ENCODE measurements around the gene EMID1.

- TF ChIP-seq RAD21 (IDR thresholded peaks at IDR 0.05; ENCODE audit: low read length), result no peak
- no peak for TF ChIP-seq CTCF (IDR thresholded peaks at IDR 0.05)
- no peak for TF ChIP-seq POLR2AphosphoS5 (IDR thresholded peaks at IDR 0.05; ENCODE audit: low read depth, low read length)
- no peak for TF ChIP-seq RFX5 (IDR thresholded peaks at IDR 0.05; ENCODE audit: low read length)
- TF ChIP-seq RCOR1 (IDR thresholded peaks at IDR 0.05; ENCODE audit: low read length), result no peak
- no peak for TF ChIP-seq EP300 (IDR thresholded peaks at IDR 0.05; ENCODE audit: borderline replicate concordance in 1 of 2, low read depth in 1 of 2, low read length in 1 of 2)
- TF ChIP-seq EZH2phosphoT487 (IDR thresholded peaks at IDR 0.05; ENCODE audit: borderline replicate concordance, low read depth), result no peak
Measured at GRCh38 chr22:29233277-29233877, 27.7 kb downstream of the EMID1 start.
